ENCODE data around the gene SMOC2. TPM values are rescaled to one million over a fixed set of nuclear protein-coding genes. Genes with fewer than 3 reads are reported as not detected.

Gene SMOC2
- total and polyA plus RNA-seq, 4 donors = 1.3 to 6.4 (median 4.6) TPM

GRCh38 chr6:168598251-168599117 is 157.5 kb downstream of the SMOC2 start:
- no peaks in the 10 kb centered on the region for H3K36me3 ChIP-seq (ENCODE audit: control insufficient read depth in 4 of 4, insufficient read depth in 4 of 4, low read length in 4 of 4)
- H3K27ac ChIP-seq (ENCODE audit: low read depth in 1 of 2, low read length in 1 of 2) = no peak overlapping the region
- no peaks in the 10 kb centered on the region for H3K4me1 ChIP-seq (ENCODE audit: control insufficient read depth in 5 of 5, insufficient read depth in 5 of 5, low read length in 5 of 5)
- ATAC-seq (ENCODE audit: insufficient read depth, low FRiP score) (no peak), DNase-seq (no peak)
- WGBS, 2 donors = 80 to 87% methylated on average over 32 of the region's 32 CpGs
- peaks cover 0 to 5% (median 0%) of the 10 kb centered on the region in 4 donors for H3K9me3 ChIP-seq (ENCODE audit: control insufficient read depth in 4 of 4, insufficient read depth in 3 of 4, low read length in 3 of 4)
- peaks cover 0 to 28% (median 13%) of the 10 kb centered on the region in 3 donors for H3K27me3 ChIP-seq (ENCODE audit: control insufficient read depth in 3 of 3, insufficient read depth in 3 of 3, low read length in 2 of 3)
- TF ChIP-seq CTCF (IDR thresholded peaks at IDR 0.05; ENCODE audit: control extremely low read depth, extremely low read depth) = no peak
- no peak overlapping the region for H3K4me3 ChIP-seq
- no peak overlapping the region for H3K9ac ChIP-seq (ENCODE audit: insufficient read depth in 1 of 2, low read length in 2 of 2)

GRCh38 chr6:168599118-168599494 is 158.1 kb downstream of the SMOC2 start:
- DNase-seq (no peak), ATAC-seq (ENCODE audit: insufficient read depth, low FRiP score) (no peak)
- H3K27ac ChIP-seq (ENCODE audit: low read depth in 1 of 2, low read length in 1 of 2) = no peak overlapping the region
- H3K27me3 ChIP-seq (ENCODE audit: control insufficient read depth in 3 of 3, insufficient read depth in 3 of 3, low read length in 2 of 3) = peaks cover 0 to 28% (median 13%) of the 10 kb centered on the region in 3 donors
- 79 to 87% methylated on average over 4 of the region's 4 CpGs for WGBS, 2 donors
- H3K9ac ChIP-seq (ENCODE audit: insufficient read depth in 1 of 2, low read length in 2 of 2) = no peak overlapping the region
- TF ChIP-seq CTCF (IDR thresholded peaks at IDR 0.05; ENCODE audit: control extremely low read depth, extremely low read depth) = no peak
- H3K36me3 ChIP-seq (ENCODE audit: control insufficient read depth in 4 of 4, insufficient read depth in 4 of 4, low read length in 4 of 4) = no peaks in the 10 kb centered on the region
- no peak overlapping the region for H3K4me3 ChIP-seq
- no peaks in the 10 kb centered on the region for H3K4me1 ChIP-seq (ENCODE audit: control insufficient read depth in 5 of 5, insufficient read depth in 5 of 5, low read length in 5 of 5)
- H3K9me3 ChIP-seq (ENCODE audit: control insufficient read depth in 4 of 4, insufficient read depth in 3 of 4, low read length in 3 of 4) = peaks cover 0 to 9% (median 0%) of the 10 kb centered on the region in 4 donors

- H3K27ac ChIP-seq (ENCODE audit: low read depth in 1 of 2, low read length in 1 of 2) = no peak overlapping the region
- no peak for TF ChIP-seq CTCF (IDR thresholded peaks at IDR 0.05; ENCODE audit: control extremely low read depth, extremely low read depth)
- H3K27me3 ChIP-seq (ENCODE audit: control insufficient read depth in 3 of 3, insufficient read depth in 3 of 3, low read length in 2 of 3) = peaks cover 0 to 28% (median 13%) of the 10 kb centered on the region in 3 donors
- 96 to 98% methylated on average over 11 of the region's 11 CpGs for WGBS, 2 donors
- DNase-seq (no peak), ATAC-seq (ENCODE audit: insufficient read depth, low FRiP score) (no peak)
- H3K4me1 ChIP-seq (ENCODE audit: control insufficient read depth in 5 of 5, insufficient read depth in 5 of 5, low read length in 5 of 5) = no peaks in the 10 kb centered on the region
- H3K9ac ChIP-seq (ENCODE audit: insufficient read depth in 1 of 2, low read length in 2 of 2) = no peak overlapping the region
- H3K4me3 ChIP-seq = no peak overlapping the region
- peaks cover 0 to 9% (median 0%) of the 10 kb centered on the region in 4 donors for H3K9me3 ChIP-seq (ENCODE audit: control insufficient read depth in 4 of 4, insufficient read depth in 3 of 4, low read length in 3 of 4)
- no peaks in the 10 kb centered on the region for H3K36me3 ChIP-seq (ENCODE audit: control insufficient read depth in 4 of 4, insufficient read depth in 4 of 4, low read length in 4 of 4)
Measured at GRCh38 chr6:168599769-168600330, 158.9 kb downstream of the SMOC2 start.

Data from lung (tissue), 12 donors.